ENCODE results near the gene NFYC. TPM values are rescaled to one million over a fixed set of nuclear protein-coding genes. Genes with fewer than 3 reads are reported as not detected.

NFYC gene
- total RNA-seq, 2 experiments from 2014 or later: 71.5 to 74.4 TPM

GRCh38 chr1:40668769-40669525 is 22.6 kb upstream of the NFYC start:
- peaks cover 16% of the 10 kb centered on the region for H3K4me1 Mint-ChIP-seq (ENCODE audit: low read depth)
- POLR2A ChIA-PET: interaction anchor here (0.6 kb wide), 1 partner anchor 993 kb away, joined by 3 read pairs; no protein-coding TSS in a partner anchor
- CTCF ChIA-PET: interaction anchor here (0.6 to 2.8 kb wide), 31 partner anchors 9 to 283 kb away, joined by 3 to 24 read pairs (median 4); partner anchors contain the start of gene NFYC
- peaks cover 12% of the 10 kb centered on the region for H3K27me3 Mint-ChIP-seq (ENCODE audit: low read depth)
- ATAC-seq: peak; percentile 59
- DNase-seq: peak; percentile 90
- H3K27ac Mint-ChIP-seq: no peak overlapping the region
- H3K36me3 Mint-ChIP-seq (ENCODE audit: low read depth): no peaks in the 10 kb centered on the region
- no peaks in the 10 kb centered on the region for H3K9me3 Mint-ChIP-seq (ENCODE audit: insufficient read depth)
- H3K4me3 Mint-ChIP-seq: peak overlapping the region; percentile 36

- Mint-ChIP-seq H3K9me3 (ENCODE audit: insufficient read depth) (no peaks in the 10 kb centered on the region), H3K4me1 (ENCODE audit: low read depth) (peaks cover 9% of the 10 kb centered on the region), H3K4me3 (no peak overlapping the region), H3K27me3 (ENCODE audit: low read depth) (peaks cover 17% of the 10 kb centered on the region), H3K36me3 (ENCODE audit: low read depth) (no peaks in the 10 kb centered on the region), H3K27ac (no peak overlapping the region)
- CTCF ChIA-PET: interaction anchor here (0.7 to 2.4 kb wide), 2 partner anchors 18 to 306 kb away, joined by 3 to 6 read pairs; partner anchors contain the start of genes CTPS1 and NFYC
- DNase-seq: no peak
- POLR2A ChIA-PET: interaction anchor here (0.7 kb wide), 1 partner anchor 218 kb away, joined by 5 read pairs; no protein-coding TSS in a partner anchor
- no peak for ATAC-seq
Measured at GRCh38 chr1:40673452-40673851, 18.1 kb upstream of the NFYC start.

DNA sequence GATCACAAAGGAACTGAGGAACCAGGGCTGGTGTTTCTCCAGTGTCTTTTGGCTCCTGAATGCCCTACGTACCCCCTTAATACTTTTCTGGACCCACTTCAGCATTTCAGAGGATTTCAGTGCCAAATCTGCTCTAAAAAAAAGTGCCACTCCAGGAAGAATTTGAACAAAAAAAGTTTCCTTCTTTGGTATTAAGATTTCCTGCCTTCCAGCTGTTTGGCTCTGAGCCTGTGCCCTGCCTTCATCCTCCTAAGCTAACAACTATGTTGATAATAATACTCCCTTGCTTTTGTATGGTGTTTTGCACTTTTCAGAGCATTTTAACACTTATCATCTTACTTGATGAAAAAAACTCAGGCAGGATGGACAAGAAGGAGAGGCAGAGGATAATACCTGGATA is 15.0 kb upstream of the NFYC start:
- no peak overlapping the region for H3K4me3 Mint-ChIP-seq
- DNase-seq (no peak), ATAC-seq (no peak)
- no peaks in the 10 kb centered on the region for H3K9me3 Mint-ChIP-seq (ENCODE audit: insufficient read depth)
- H3K27ac Mint-ChIP-seq: no peak overlapping the region
- ChIA-PET POLR2A (no interaction called here), CTCF (no interaction called here)
- H3K4me1 Mint-ChIP-seq (ENCODE audit: low read depth): peaks cover 4% of the 10 kb centered on the region
- H3K27me3 Mint-ChIP-seq (ENCODE audit: low read depth): peaks cover 5% of the 10 kb centered on the region
- H3K36me3 Mint-ChIP-seq (ENCODE audit: low read depth): no peaks in the 10 kb centered on the region

DNA sequence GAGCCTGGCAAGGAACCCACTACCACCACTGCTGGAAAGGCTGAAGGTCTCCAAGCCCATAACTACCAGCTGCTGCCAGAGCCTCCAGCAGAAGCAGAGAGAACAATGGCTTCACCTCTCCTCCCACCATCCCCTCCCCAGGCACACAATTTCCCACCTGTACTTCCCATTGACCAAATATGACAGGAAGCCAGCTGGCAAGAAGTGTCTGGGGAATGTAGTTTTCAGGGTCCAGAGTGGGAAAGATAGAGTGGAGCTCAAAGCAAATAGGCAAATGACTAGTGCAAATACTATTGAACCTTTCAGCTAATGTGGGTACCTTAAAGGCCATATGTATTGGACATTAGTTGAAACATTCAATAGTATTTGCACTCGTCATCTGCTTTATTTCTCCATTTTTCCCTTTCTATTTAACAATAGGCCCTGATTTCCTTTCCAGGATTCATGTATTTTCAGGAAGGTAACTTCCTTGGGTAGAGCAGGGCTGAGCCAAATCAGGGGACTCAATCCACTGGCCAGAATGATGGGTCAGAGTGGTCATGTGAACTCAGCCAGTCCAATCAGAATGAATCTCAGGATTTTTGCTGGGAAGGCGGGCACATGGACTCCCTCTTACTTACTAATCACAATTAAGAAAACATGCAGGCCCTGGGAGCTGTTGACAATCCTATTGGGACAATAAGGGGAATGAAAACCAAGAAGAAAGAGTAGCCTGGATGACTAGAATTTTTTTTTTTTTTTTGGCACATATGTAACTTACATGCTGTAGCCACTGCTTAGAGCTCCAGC is 12.1 kb upstream of the NFYC start:
- ATAC-seq (no peak), DNase-seq (no peak)
- Mint-ChIP-seq H3K9me3 (ENCODE audit: insufficient read depth) (no peaks in the 10 kb centered on the region), H3K27ac (no peak overlapping the region), H3K4me3 (no peak overlapping the region), H3K27me3 (ENCODE audit: low read depth) (peaks cover 5% of the 10 kb centered on the region), H3K4me1 (ENCODE audit: low read depth) (peaks cover 4% of the 10 kb centered on the region), H3K36me3 (ENCODE audit: low read depth) (no peaks in the 10 kb centered on the region)
- ChIA-PET CTCF (interaction anchor here (1.2 to 3.8 kb wide), 3 partner anchors 10 to 95 kb away, joined by 4 to 15 read pairs (median 4); no protein-coding TSS in a partner anchor), POLR2A (no interaction called here)

GRCh38 chr1:40684669-40685068 is 6.8 kb upstream of the NFYC start:
- no peak for DNase-seq
- H3K36me3 Mint-ChIP-seq (ENCODE audit: low read depth): peaks cover 23% of the 10 kb centered on the region
- ChIA-PET POLR2A (no interaction called here), CTCF (interaction anchor here (1.2 to 1.5 kb wide), 3 partner anchors 29 to 165 kb away, joined by 3 to 7 read pairs (median 5); no protein-coding TSS in a partner anchor)
- H3K27ac Mint-ChIP-seq: no peak overlapping the region
- no peak overlapping the region for H3K4me3 Mint-ChIP-seq
- ATAC-seq: no peak
- peaks cover 7% of the 10 kb centered on the region for H3K4me1 Mint-ChIP-seq (ENCODE audit: low read depth)
- H3K9me3 Mint-ChIP-seq (ENCODE audit: insufficient read depth): no peaks in the 10 kb centered on the region
- no peaks in the 10 kb centered on the region for H3K27me3 Mint-ChIP-seq (ENCODE audit: low read depth)

GRCh38 chr1:40687059-40687458 is 4.4 kb upstream of the NFYC start:
- H3K4me1 Mint-ChIP-seq (ENCODE audit: low read depth): peaks cover 16% of the 10 kb centered on the region
- POLR2A ChIA-PET: no interaction called here
- CTCF ChIA-PET: no interaction called here
- H3K27ac Mint-ChIP-seq: no peak overlapping the region
- peaks cover 34% of the 10 kb centered on the region for H3K36me3 Mint-ChIP-seq (ENCODE audit: low read depth)
- ATAC-seq (no peak), DNase-seq (no peak)
- no peak overlapping the region for H3K4me3 Mint-ChIP-seq
- no peaks in the 10 kb centered on the region for H3K27me3 Mint-ChIP-seq (ENCODE audit: low read depth)
- H3K9me3 Mint-ChIP-seq (ENCODE audit: insufficient read depth): no peaks in the 10 kb centered on the region

GRCh38 chr1:40687661-40688060 is 3.8 kb upstream of the NFYC start:
- DNase-seq: no peak
- Mint-ChIP-seq H3K27ac (no peak overlapping the region), H3K9me3 (ENCODE audit: insufficient read depth) (no peaks in the 10 kb centered on the region), H3K4me1 (ENCODE audit: low read depth) (peaks cover 20% of the 10 kb centered on the region), H3K4me3 (no peak overlapping the region), H3K36me3 (ENCODE audit: low read depth) (peaks cover 39% of the 10 kb centered on the region), H3K27me3 (ENCODE audit: low read depth) (no peaks in the 10 kb centered on the region)
- ATAC-seq: no peak
- POLR2A ChIA-PET: no interaction called here
- CTCF ChIA-PET: interaction anchor here (5.3 kb wide), 1 partner anchor 18 kb away, joined by 24 read pairs; no protein-coding TSS in a partner anchor

DNA sequence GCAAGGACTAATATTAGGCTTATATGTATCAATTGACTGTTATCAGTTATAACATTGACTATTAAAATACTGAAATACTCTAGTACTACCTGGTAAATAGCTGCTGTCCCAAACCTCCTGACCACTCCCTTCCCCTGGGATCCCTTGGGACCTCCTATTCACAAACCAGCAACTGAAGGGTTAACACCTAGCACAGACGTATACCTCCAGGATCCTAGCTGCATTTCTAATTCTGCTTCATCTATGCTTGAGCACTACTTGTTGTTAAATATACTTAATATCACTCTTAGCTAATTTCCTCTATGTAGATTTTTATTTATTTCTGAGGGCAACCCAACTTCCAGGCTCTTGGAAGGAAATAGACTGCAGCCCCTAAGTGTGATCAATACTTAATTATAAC is 1.8 kb upstream of the NFYC start:
- ChIA-PET POLR2A (interaction anchor here (0.6 to 2.8 kb wide), 3 partner anchors 64 to 315 kb away, joined by 3 to 10 read pairs (median 3); no protein-coding TSS in a partner anchor), CTCF (interaction anchor here (0.6 to 5.3 kb wide), 8 partner anchors 9 to 262 kb away, joined by 3 to 24 read pairs (median 4); partner anchors contain the start of gene RIMS3)
- no peak overlapping the region for H3K27ac Mint-ChIP-seq
- peaks cover 40% of the 10 kb centered on the region for H3K4me1 Mint-ChIP-seq (ENCODE audit: low read depth)
- ATAC-seq: no peak
- no peaks in the 10 kb centered on the region for H3K27me3 Mint-ChIP-seq (ENCODE audit: low read depth)
- no peak for DNase-seq
- H3K36me3 Mint-ChIP-seq (ENCODE audit: low read depth): peaks cover 44% of the 10 kb centered on the region
- no peaks in the 10 kb centered on the region for H3K9me3 Mint-ChIP-seq (ENCODE audit: insufficient read depth)
- H3K4me3 Mint-ChIP-seq: no peak overlapping the region

- no peaks in the 10 kb centered on the region for H3K27me3 Mint-ChIP-seq (ENCODE audit: low read depth)
- peak overlapping the region; percentile 87 for H3K4me3 Mint-ChIP-seq
- DNase-seq: no peak
- ChIA-PET POLR2A (interaction anchor here (0.6 to 2.8 kb wide), 48 partner anchors 10 to 1200 kb away, joined by 3 to 66 read pairs (median 4); partner anchors contain the start of genes BMP8A, CITED4, CTPS1 and SMAP2), CTCF (interaction anchor here (0.6 to 5.8 kb wide), 23 partner anchors 8 to 260 kb away, joined by 3 to 41 read pairs (median 6); partner anchors contain the start of genes RIMS3 and ZNF684)
- H3K4me1 Mint-ChIP-seq (ENCODE audit: low read depth): peaks cover 45% of the 10 kb centered on the region
- peaks cover 38% of the 10 kb centered on the region for H3K36me3 Mint-ChIP-seq (ENCODE audit: low read depth)
- peak overlapping the region; percentile 93 for H3K27ac Mint-ChIP-seq
- no peak for ATAC-seq
- no peaks in the 10 kb centered on the region for H3K9me3 Mint-ChIP-seq (ENCODE audit: insufficient read depth)
Measured at GRCh38 chr1:40690771-40691537, 550 bp upstream of the NFYC start.

DNA sequence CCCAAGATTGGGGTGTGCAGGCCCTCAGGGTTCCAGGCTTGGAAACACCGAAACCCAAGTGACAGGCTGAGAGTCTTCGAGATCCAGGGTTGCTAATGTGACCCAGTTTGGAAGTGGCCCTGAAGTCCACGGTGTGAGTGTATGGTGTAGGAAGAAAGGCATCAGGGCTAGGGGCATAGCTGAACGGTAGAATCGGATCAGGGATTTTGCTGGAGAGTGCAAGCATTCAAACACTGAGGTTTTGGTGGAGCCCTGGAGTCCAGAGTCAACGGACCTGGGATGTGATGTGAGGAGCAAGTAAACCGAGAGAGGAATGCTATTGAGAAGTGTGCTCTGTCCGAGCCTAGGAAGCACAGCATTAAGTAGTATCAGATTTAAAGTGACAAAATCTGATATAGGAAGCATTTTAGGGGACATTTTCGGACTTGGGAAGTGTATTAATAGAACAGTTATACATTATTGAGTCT is 958 bp downstream of the NFYC start:
- peaks cover 59% of the 10 kb centered on the region for H3K4me1 Mint-ChIP-seq (ENCODE audit: low read depth)
- H3K27me3 Mint-ChIP-seq (ENCODE audit: low read depth): no peaks in the 10 kb centered on the region
- no peak for DNase-seq
- no peaks in the 10 kb centered on the region for H3K9me3 Mint-ChIP-seq (ENCODE audit: insufficient read depth)
- ATAC-seq: no peak
- peak overlapping the region; percentile 87 for H3K4me3 Mint-ChIP-seq
- peak overlapping the region; percentile 93 for H3K27ac Mint-ChIP-seq
- ChIA-PET CTCF (interaction anchor here (1.2 to 5.8 kb wide), 11 partner anchors 14 to 160 kb away, joined by 4 to 41 read pairs (median 7); no protein-coding TSS in a partner anchor), POLR2A (interaction anchor here (0.7 to 2.8 kb wide), 25 partner anchors 9 to 420 kb away, joined by 3 to 66 read pairs (median 7); partner anchors contain the start of genes CITED4, CTPS1 and ZNF684)
- H3K36me3 Mint-ChIP-seq (ENCODE audit: low read depth): peaks cover 45% of the 10 kb centered on the region

- ChIA-PET POLR2A (interaction anchor here (1.1 to 1.9 kb wide), 2 partner anchors 16 to 287 kb away, joined by 3 to 4 read pairs; no protein-coding TSS in a partner anchor), CTCF (interaction anchor here (1.2 to 5.8 kb wide), 11 partner anchors 10 to 161 kb away, joined by 3 to 41 read pairs (median 8); no protein-coding TSS in a partner anchor)
- H3K4me1 Mint-ChIP-seq (ENCODE audit: low read depth): peaks cover 64% of the 10 kb centered on the region
- no peaks in the 10 kb centered on the region for H3K9me3 Mint-ChIP-seq (ENCODE audit: insufficient read depth)
- peaks cover 46% of the 10 kb centered on the region for H3K36me3 Mint-ChIP-seq (ENCODE audit: low read depth)
- no peak for DNase-seq
- H3K27ac Mint-ChIP-seq: peak overlapping the region; percentile 93
- no peak for ATAC-seq
- H3K4me3 Mint-ChIP-seq: peak overlapping the region; percentile 87
- H3K27me3 Mint-ChIP-seq (ENCODE audit: low read depth): no peaks in the 10 kb centered on the region
Measured at GRCh38 chr1:40693425-40693824, 1.9 kb downstream of the NFYC start.

Measured in activated CD8-positive, alpha-beta T cell treated with anti-CD3 and anti-CD28 coated beads, Interleukin-2, amount 10 ng/mL, durations not matched to agents 7 days and 5 days (primary cell).